ENCODE results near the gene MEIS2.

GRCh38 chr15:36856339-36856973 lies 243.9 kb downstream of the MEIS2 start:
- TF ChIP-seq, protein P1, sequence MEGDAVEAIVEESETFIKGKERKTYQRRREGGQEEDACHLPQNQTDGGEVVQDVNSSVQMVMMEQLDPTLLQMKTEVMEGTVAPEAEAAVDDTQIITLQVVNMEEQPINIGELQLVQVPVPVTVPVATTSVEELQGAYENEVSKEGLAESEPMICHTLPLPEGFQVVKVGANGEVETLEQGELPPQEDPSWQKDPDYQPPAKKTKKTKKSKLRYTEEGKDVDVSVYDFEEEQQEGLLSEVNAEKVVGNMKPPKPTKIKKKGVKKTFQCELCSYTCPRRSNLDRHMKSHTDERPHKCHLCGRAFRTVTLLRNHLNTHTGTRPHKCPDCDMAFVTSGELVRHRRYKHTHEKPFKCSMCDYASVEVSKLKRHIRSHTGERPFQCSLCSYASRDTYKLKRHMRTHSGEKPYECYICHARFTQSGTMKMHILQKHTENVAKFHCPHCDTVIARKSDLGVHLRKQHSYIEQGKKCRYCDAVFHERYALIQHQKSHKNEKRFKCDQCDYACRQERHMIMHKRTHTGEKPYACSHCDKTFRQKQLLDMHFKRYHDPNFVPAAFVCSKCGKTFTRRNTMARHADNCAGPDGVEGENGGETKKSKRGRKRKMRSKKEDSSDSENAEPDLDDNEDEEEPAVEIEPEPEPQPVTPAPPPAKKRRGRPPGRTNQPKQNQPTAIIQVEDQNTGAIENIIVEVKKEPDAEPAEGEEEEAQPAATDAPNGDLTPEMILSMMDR (IDR thresholded peaks at IDR 0.05; ENCODE audit: insufficient read depth, low read depth, low read length) = no peak
- TF ChIP-seq EZH2 (IDR thresholded peaks at IDR 0.05; ENCODE audit: insufficient read depth, low read length) = no peak

Measured in astrocyte (in vitro differentiated cells and primary cell).